Neural progenitor cell (in vitro differentiated cells): ENCODE data around the gene RAC2. TPM values are rescaled to one million over a fixed set of nuclear protein-coding genes. Genes with fewer than 3 reads are reported as not detected.

Source experiments
- DNase-seq: peaks from one replicate; pipeline ENCODE4 v3.0.0-alpha.2; 2016; ENCODE audit warnings: low spot score
- H2AFZ ChIP-seq: fragments of 200-600 bp; sonication (generic); replicated peaks from 2 replicates; pipeline ENCODE4 v1.6.1; 2016; ENCODE audit warnings: antibody characterized with exemption
- H3F3A ChIP-seq: fragments of 200-600 bp; sonication (generic); 2 replicates; pipeline ENCODE4 v1.6.1; 2016; ENCODE audit warnings: antibody characterized with exemption, low read depth
- H3K27ac ChIP-seq: fragments of 200-600 bp; sonication (generic); 2 replicates; pipeline ENCODE4 v1.5.1; 2016; ENCODE audit warnings: mild to moderate bottlenecking
- H3K27me3 ChIP-seq: fragments of 200-600 bp; sonication (generic); 2 replicates; pipeline ENCODE4 v1.6.1; 2016; ENCODE audit warnings: mild to moderate bottlenecking, moderate library complexity
- H3K36me3 ChIP-seq: fragments of 200-600 bp; sonication (generic); 2 replicates; pipeline ENCODE4 v1.5.1; 2016
- H3K4me1 ChIP-seq: fragments of 200-600 bp; sonication (generic); 2 replicates; pipeline ENCODE4 v1.6.1; 2016; ENCODE audit warnings: mixed run types
- H3K4me2 ChIP-seq: fragments of 200-600 bp; sonication (generic); 2 replicates; pipeline ENCODE4 v1.6.1; 2016
- H3K4me3 ChIP-seq: fragments of 200-600 bp; sonication (generic); 2 replicates; pipeline ENCODE4 v1.5.1; 2016
- H3K79me2 ChIP-seq: fragments of 200-600 bp; sonication (generic); 2 replicates; pipeline ENCODE4 v1.6.1; 2016; ENCODE audit warnings: low read depth
- H3K9ac ChIP-seq: fragments of 200-600 bp; sonication (generic); 2 replicates; pipeline ENCODE4 v1.6.1; 2016
- H3K9me3 ChIP-seq: fragments of 200-600 bp; sonication (generic); 2 replicates; pipeline ENCODE4 v1.5.1; 2016; ENCODE audit warnings: low read depth
- H4K20me1 ChIP-seq: fragments of 200-600 bp; sonication (generic); 2 replicates; pipeline ENCODE4 v1.6.1; 2016; ENCODE audit warnings: low read depth
- H3K27ac Mint-ChIP-seq: 3 replicates; pipeline ENCODE4 v1.8.0; 2021; ENCODE audit warnings: mixed read lengths
- H3K27me3 Mint-ChIP-seq: 2 replicates; pipeline ENCODE4 v1.8.0; 2022; ENCODE audit warnings: low read depth, mild to moderate bottlenecking, inconsistent platforms, moderate library complexity, mixed read lengths; ENCODE audit not compliant: insufficient read depth
- H3K36me3 Mint-ChIP-seq: 3 replicates; pipeline ENCODE4 v1.8.0; 2021; ENCODE audit warnings: mixed read lengths
- H3K4me1 Mint-ChIP-seq: 3 replicates; pipeline ENCODE4 v1.8.0; 2021; ENCODE audit warnings: mixed read lengths
- H3K4me3 Mint-ChIP-seq: 3 replicates; pipeline ENCODE4 v1.8.0; 2021; ENCODE audit warnings: mild to moderate bottlenecking, moderate library complexity, mixed read lengths
- H3K9me3 Mint-ChIP-seq: 3 replicates; pipeline ENCODE4 v1.8.0; 2020; ENCODE audit warnings: mixed read lengths
- EZH2 ChIP-seq: fragments of 200-600 bp; sonication (generic); IDR thresholded peaks from 2 replicates; pipeline ENCODE4 v1.6.1; 2017; ENCODE audit warnings: antibody characterized with exemption, mild to moderate bottlenecking, moderate library complexity
- EZH2phosphoT487 ChIP-seq: fragments of 200-600 bp; sonication (generic); IDR thresholded peaks from 2 replicates; pipeline ENCODE4 v1.6.1; 2017; ENCODE audit warnings: antibody characterized with exemption
- total RNA-seq: library from RNA; depleted of rRNA; stranded (reverse); fragments of >200 nt; gene quantifications from 2 replicates; pipeline ENCODE4 v1.2.3, GENCODE V29; 2015; ENCODE audit warnings: low replicate concordance
- TF ChIP-seq, protein P1 (sequence below): fragments of 200-600 bp; sonication (generic); IDR thresholded peaks from 2 replicates; pipeline ENCODE4 v1.5.1; 2017; ENCODE audit warnings: antibody characterized with exemption, mild to moderate bottlenecking

Gene RAC2
- total RNA-seq, 1 donor from 2014 or later, result 1.7 TPM

DNA sequence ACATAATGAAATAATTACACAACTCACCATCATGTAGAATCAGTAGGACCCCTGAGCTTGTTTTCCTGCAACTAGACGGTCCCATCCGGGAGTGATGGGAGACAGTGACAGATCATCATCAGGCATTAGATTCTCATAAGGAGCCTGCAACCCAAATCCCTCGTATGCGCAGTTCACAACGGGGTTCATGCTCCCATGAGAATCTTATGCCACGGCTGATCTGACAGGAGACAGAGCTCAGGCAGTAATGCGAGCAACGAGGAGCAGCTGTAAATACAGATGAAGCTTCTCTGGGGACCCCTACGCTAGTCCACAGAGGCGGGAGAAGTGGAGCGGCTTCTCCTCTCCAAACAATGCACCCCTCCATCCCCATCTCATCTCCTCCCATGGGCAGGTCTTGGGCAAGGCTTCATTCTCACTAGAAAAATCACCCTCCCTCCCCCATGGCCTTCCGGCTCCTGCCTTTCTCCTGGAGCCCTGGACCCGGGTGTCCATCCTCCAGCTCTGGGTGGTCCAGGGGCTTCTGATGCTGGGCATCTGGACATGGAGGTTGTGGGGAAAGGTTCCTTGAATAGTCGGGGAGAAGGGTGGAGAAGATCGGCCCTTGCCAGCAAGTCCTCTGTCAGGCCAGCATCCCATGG, 16.2 kb upstream of the RAC2 start:
- Mint-ChIP-seq H3K36me3 (no peaks in the 10 kb centered on the region), H3K4me1 (peaks cover 16% of the 10 kb centered on the region), H3K9me3 (peaks cover 19% of the 10 kb centered on the region), H3K27ac (no peak overlapping the region), H3K27me3 (peaks cover 16% of the 10 kb centered on the region), H3K4me3 (no peak overlapping the region)
- peaks cover 9% of the 10 kb centered on the region for H3K4me1 ChIP-seq
- no peak overlapping the region for H3K27ac ChIP-seq
- DNase-seq, result no peak
- H3K9ac ChIP-seq, result no peak overlapping the region
- no peaks in the 10 kb centered on the region for H3K79me2 ChIP-seq
- H3K9me3 ChIP-seq, result peaks cover 3% of the 10 kb centered on the region
- no peaks in the 10 kb centered on the region for H4K20me1 ChIP-seq
- H3K4me3 ChIP-seq, result no peak overlapping the region
- peaks cover 24% of the 10 kb centered on the region for H3K27me3 ChIP-seq
- no peak overlapping the region for H2AFZ ChIP-seq
- peaks cover 19% of the 10 kb centered on the region for H3F3A ChIP-seq
- no peaks in the 10 kb centered on the region for H3K36me3 ChIP-seq
- H3K4me2 ChIP-seq, result no peak overlapping the region
- TF ChIP-seq EZH2phosphoT487 (no peak), EZH2 (no peak)
- TF ChIP-seq, protein P1, sequence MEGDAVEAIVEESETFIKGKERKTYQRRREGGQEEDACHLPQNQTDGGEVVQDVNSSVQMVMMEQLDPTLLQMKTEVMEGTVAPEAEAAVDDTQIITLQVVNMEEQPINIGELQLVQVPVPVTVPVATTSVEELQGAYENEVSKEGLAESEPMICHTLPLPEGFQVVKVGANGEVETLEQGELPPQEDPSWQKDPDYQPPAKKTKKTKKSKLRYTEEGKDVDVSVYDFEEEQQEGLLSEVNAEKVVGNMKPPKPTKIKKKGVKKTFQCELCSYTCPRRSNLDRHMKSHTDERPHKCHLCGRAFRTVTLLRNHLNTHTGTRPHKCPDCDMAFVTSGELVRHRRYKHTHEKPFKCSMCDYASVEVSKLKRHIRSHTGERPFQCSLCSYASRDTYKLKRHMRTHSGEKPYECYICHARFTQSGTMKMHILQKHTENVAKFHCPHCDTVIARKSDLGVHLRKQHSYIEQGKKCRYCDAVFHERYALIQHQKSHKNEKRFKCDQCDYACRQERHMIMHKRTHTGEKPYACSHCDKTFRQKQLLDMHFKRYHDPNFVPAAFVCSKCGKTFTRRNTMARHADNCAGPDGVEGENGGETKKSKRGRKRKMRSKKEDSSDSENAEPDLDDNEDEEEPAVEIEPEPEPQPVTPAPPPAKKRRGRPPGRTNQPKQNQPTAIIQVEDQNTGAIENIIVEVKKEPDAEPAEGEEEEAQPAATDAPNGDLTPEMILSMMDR, result no peak

DNA sequence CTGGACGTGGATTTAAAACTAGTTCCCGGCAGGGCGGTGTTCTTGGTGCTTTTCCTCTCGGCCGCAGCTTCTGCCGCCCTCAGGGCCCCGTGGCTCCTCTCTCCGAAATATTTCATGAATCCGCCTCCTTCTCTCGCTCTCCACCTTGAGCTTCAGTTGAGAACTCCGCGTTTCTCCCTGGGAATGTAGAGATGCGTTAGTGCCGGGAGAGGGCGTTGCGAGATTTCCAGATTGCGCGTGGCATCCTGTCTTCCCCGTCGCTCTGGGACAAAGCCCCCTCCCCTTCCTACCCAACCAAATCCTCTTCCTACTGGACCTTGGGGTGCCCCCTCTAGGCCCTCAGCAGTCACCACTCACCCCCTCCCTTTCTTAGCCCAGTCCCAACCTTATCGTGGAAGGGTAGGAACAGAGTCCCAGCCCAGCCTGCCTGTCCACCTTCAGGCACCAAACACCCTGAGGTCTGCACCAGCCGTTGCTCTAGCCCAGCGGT, 15.5 kb upstream of the RAC2 start:
- Histone ChIP-seq H3K9ac (no peak overlapping the region), H3F3A (peaks cover 19% of the 10 kb centered on the region), H3K27me3 (peaks cover 24% of the 10 kb centered on the region), H3K36me3 (no peaks in the 10 kb centered on the region), H3K4me1 (peaks cover 9% of the 10 kb centered on the region), H2AFZ (peak overlapping the region; percentile 66), H3K4me2 (peak overlapping the region; percentile 69), H3K27ac (no peak overlapping the region), H3K79me2 (no peaks in the 10 kb centered on the region), H3K4me3 (peak overlapping the region; percentile 4), H3K9me3 (peaks cover 3% of the 10 kb centered on the region), H4K20me1 (no peaks in the 10 kb centered on the region)
- peak overlapping the region; percentile 19 for H3K4me3 Mint-ChIP-seq
- peak; percentile 72 for DNase-seq
- peak overlapping the region; percentile 15 for H3K27ac Mint-ChIP-seq
- peaks cover 16% of the 10 kb centered on the region for H3K4me1 Mint-ChIP-seq
- no peaks in the 10 kb centered on the region for H3K36me3 Mint-ChIP-seq
- no peak for TF ChIP-seq EZH2phosphoT487
- TF ChIP-seq, protein P1, result peak; percentile 65
- H3K9me3 Mint-ChIP-seq, result peaks cover 17% of the 10 kb centered on the region
- H3K27me3 Mint-ChIP-seq, result peaks cover 16% of the 10 kb centered on the region

DNA sequence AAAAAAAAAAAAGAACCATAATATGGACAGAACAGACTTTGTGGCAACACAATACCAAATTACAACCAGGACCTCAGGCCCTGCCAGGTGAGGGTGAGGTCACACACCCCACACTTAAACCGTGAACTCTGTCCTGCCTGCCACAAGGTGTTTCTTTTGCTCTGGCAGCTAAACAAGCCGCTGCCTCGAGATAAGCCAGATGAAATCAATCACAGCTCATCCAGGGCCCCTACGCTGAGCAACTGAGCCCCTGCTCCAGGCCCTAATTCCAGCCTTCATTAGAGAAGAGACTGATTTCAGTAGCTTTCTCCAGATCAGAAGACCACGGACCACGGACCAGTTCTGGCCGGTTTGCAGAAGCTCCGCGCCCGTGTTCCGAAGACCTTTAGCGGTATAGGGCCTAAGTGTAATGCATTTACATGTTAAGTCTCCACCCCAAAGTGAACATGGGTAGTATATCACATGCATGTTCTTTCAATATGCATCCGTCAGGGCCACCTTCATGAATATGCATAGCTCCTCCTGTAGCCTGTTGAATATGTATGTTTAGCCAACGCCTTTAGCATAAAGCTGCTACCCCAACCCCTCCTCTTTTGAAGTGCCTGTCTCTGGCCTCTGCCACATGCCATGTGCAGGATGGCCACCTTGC, 14.8 kb upstream of the RAC2 start:
- H3K4me2 ChIP-seq, result peak overlapping the region; percentile 69
- no peaks in the 10 kb centered on the region for H3K36me3 Mint-ChIP-seq
- H3K36me3 ChIP-seq, result no peaks in the 10 kb centered on the region
- no peaks in the 10 kb centered on the region for H3K9me3 ChIP-seq
- TF ChIP-seq, protein P1, result no peak
- TF ChIP-seq EZH2 (no peak), EZH2phosphoT487 (no peak)
- peaks cover 16% of the 10 kb centered on the region for H3K4me1 Mint-ChIP-seq
- no peak overlapping the region for H3K9ac ChIP-seq
- peaks cover 19% of the 10 kb centered on the region for H3F3A ChIP-seq
- peaks cover 16% of the 10 kb centered on the region for H3K27me3 Mint-ChIP-seq
- no peaks in the 10 kb centered on the region for H4K20me1 ChIP-seq
- H3K79me2 ChIP-seq, result no peaks in the 10 kb centered on the region
- H3K27ac Mint-ChIP-seq, result no peak overlapping the region
- no peak for DNase-seq
- no peak overlapping the region for H3K27ac ChIP-seq
- no peak overlapping the region for H3K4me3 Mint-ChIP-seq
- H2AFZ ChIP-seq, result no peak overlapping the region
- peaks cover 9% of the 10 kb centered on the region for H3K4me1 ChIP-seq
- H3K4me3 ChIP-seq, result peak overlapping the region; percentile 4
- peaks cover 10% of the 10 kb centered on the region for H3K9me3 Mint-ChIP-seq
- peaks cover 24% of the 10 kb centered on the region for H3K27me3 ChIP-seq
